ENCODE data around the gene ACTN4.

ACTN4 gene

GRCh38 chr19:38727868-38728660 is 80.6 kb downstream of the ACTN4 start:
- no peak for DNase-seq

- DNase-seq = no peak
Measured at GRCh38 chr19:38728752-38729541, 81.5 kb downstream of the ACTN4 start.

- DNase-seq = peak; percentile 75
Measured at GRCh38 chr19:38729653-38730469, 82.4 kb downstream of the ACTN4 start.

- no peak for DNase-seq
Measured at GRCh38 chr19:38730470-38730730, 83.0 kb downstream of the ACTN4 start.

- DNase-seq = no peak
Measured at GRCh38 chr19:38730731-38731589, 83.5 kb downstream of the ACTN4 start.

- DNase-seq = no peak
Measured at GRCh38 chr19:38731654-38732301, 84.3 kb downstream of the ACTN4 start.

- no peak for DNase-seq
Measured at GRCh38 chr19:38733241-38733492, 85.7 kb downstream of the ACTN4 start.

GRCh38 chr19:38733493-38734175 is 86.2 kb downstream of the ACTN4 start:
- no peak for DNase-seq

- DNase-seq = no peak
Measured at GRCh38 chr19:38734176-38734425, 86.7 kb downstream of the ACTN4 start.

- peak; percentile 28 for DNase-seq
Measured at GRCh38 chr19:38734426-38735256, 87.2 kb downstream of the ACTN4 start.

GRCh38 chr19:38735257-38735686 is 87.8 kb downstream of the ACTN4 start:
- peak; percentile 42 for DNase-seq

GRCh38 chr19:38736036-38736412 is 88.6 kb downstream of the ACTN4 start:
- peak; percentile 61 for DNase-seq

GRCh38 chr19:38736413-38737280 is 89.2 kb downstream of the ACTN4 start:
- DNase-seq = peak; percentile 71

- DNase-seq = no peak
Measured at GRCh38 chr19:38737281-38737865, 89.9 kb downstream of the ACTN4 start.

- no peak for DNase-seq
Measured at GRCh38 chr19:38737921-38738737, 90.7 kb downstream of the ACTN4 start.

GRCh38 chr19:38739440-38740256 is 92.2 kb downstream of the ACTN4 start:
- no peak for DNase-seq

GRCh38 chr19:38740257-38740592 is 92.8 kb downstream of the ACTN4 start:
- no peak for DNase-seq

GRCh38 chr19:38740932-38741331 is 93.5 kb downstream of the ACTN4 start:
- no peak for DNase-seq

Data from T-helper 9 cell (primary cell).